ENCODE results near the gene DOCK3. TPM values are rescaled to one million over a fixed set of nuclear protein-coding genes. Genes with fewer than 3 reads are reported as not detected.

Gene DOCK3
- total and polyA plus RNA-seq, 2 of the 4 experiments (the other 2 are of a cell fraction): under 0.01 to 0.12 TPM

GRCh38 chr3:50645378-50645777 is 29.3 kb upstream of the DOCK3 start:
- Histone ChIP-seq H3K9me3 (ENCODE audit: control insufficient read depth, insufficient read depth, low read length) (no peaks in the 10 kb centered on the region), H3K23ac (ENCODE audit: low read depth, low read length) (no peak overlapping the region), H2BK5ac (ENCODE audit: low read depth, low read length, poor library complexity, severe bottlenecking) (no peak overlapping the region), H3K27me3 (ENCODE audit: control insufficient read depth, insufficient read depth, low read length) (no peaks in the 10 kb centered on the region), H3K27ac (ENCODE audit: insufficient read depth, low read length) (no peak overlapping the region), H3K36me3 (ENCODE audit: control insufficient read depth, insufficient read depth, low read length) (peaks cover 6% of the 10 kb centered on the region), H3K4ac (ENCODE audit: low read depth, low read length) (no peak overlapping the region), H3K9me1 (ENCODE audit: insufficient read depth, low read length) (no peaks in the 10 kb centered on the region), H4K20me1 (ENCODE audit: insufficient read depth, low read length) (no peaks in the 10 kb centered on the region; the same call in 1 of the 2 replicates), H2BK20ac (ENCODE audit: low read depth, low read length) (no peak overlapping the region), H4K8ac (ENCODE audit: low read depth in 2 of 2, low read length in 2 of 2) (no peak overlapping the region), H4K91ac (ENCODE audit: insufficient read depth, low read depth, low read length) (no peak overlapping the region), H3K4me2 (ENCODE audit: low read depth, low read length) (no peak overlapping the region), H3K56ac (ENCODE audit: extremely low read depth, insufficient read depth, low read length) (no peak overlapping the region), H2BK15ac (ENCODE audit: low read depth, low read length) (no peak overlapping the region), H3K9ac (ENCODE audit: low read depth, low read length) (no peak overlapping the region), H3K14ac (replicated peaks; ENCODE audit: low read depth, low read length) (no peak overlapping the region), H2AK5ac (ENCODE audit: low read depth, low read length) (no peak overlapping the region), H3K4me3 (ENCODE audit: insufficient read depth, low read depth, low read length) (no peak overlapping the region), H2AK9ac (replicated peaks; ENCODE audit: low read depth, low read length, poor library complexity) (no peak overlapping the region), H2AFZ (replicated peaks; ENCODE audit: low read length, poor library complexity) (no peak overlapping the region), H3K4me1 (ENCODE audit: control insufficient read depth, insufficient read depth, low read length) (no peaks in the 10 kb centered on the region), H2BK120ac (ENCODE audit: low read depth, low read length) (no peak overlapping the region), H4K5ac (ENCODE audit: low read depth, low read length) (no peak overlapping the region), H3K18ac (ENCODE audit: low read depth, low read length) (no peak overlapping the region), H3K79me1 (ENCODE audit: low read depth in 1 of 2, low read length in 2 of 2) (no peaks in the 10 kb centered on the region)
- ATAC-seq (ENCODE audit: low read depth): no peak
- CTCF ChIA-PET: no interaction called here
- TF ChIP-seq RFX5 (IDR thresholded peaks at IDR 0.05; ENCODE audit: low read depth, low read length) (no peak), SMC3 (IDR thresholded peaks at IDR 0.05; ENCODE audit: low read depth, low read length) (no peak), BHLHE40 (IDR thresholded peaks at IDR 0.05; ENCODE audit: low read depth, low read length) (no peak), USF2 (IDR thresholded peaks at IDR 0.05; ENCODE audit: low read depth, low read length) (no peak), POLR2A (IDR thresholded peaks at IDR 0.05; ENCODE audit: low read depth, low read length) (no peak), RAD21 (IDR thresholded peaks at IDR 0.05; ENCODE audit: low read length) (no peak), ELK1 (IDR thresholded peaks at IDR 0.05; ENCODE audit: borderline replicate concordance, low read depth, low read length) (no peak), RCOR1 (IDR thresholded peaks at IDR 0.05; ENCODE audit: insufficient replicate concordance, low read length) (no peak), FOS (IDR thresholded peaks at IDR 0.05; ENCODE audit: low read depth, low read length) (no peak), MAZ (IDR thresholded peaks at IDR 0.05; ENCODE audit: borderline replicate concordance, low read depth, low read length) (no peak), CEBPB (IDR thresholded peaks at IDR 0.05; ENCODE audit: low read depth, low read length) (no peak), MXI1 (IDR thresholded peaks at IDR 0.05; ENCODE audit: borderline replicate concordance, low read depth, low read length) (no peak), CTCF (conservative IDR thresholded peaks at IDR 0.05; ENCODE audit: low read depth, low read length) (no peak), CHD1 (IDR thresholded peaks at IDR 0.05; ENCODE audit: low read depth, low read length) (no peak)
- in situ Hi-C loops (cut with MboI; ENCODE audit: low sequenced_read_pairs) (no loop called here), dilution Hi-C loops (cut with HindIII; ENCODE audit: low sequenced_read_pairs, unreplicated experiment) (no loop called here), intact Hi-C loops (cut with micrococcal nuclease) (no loop called here)
- no TSS peak for BruUV-seq (replicated peaks)
- DNase-seq: no peak
- POLR2A ChIA-PET (ENCODE audit: unreplicated experiment): no interaction called here
- 80% methylated on average over 1 of the region's 2 CpGs; no CpG with 5 or more reads in 1 of the 2 experiments for WGBS, 2 experiments (ENCODE audit: extremely low coverage in 2 of 2, insufficient read length in 1 of 2)

All from IMR-90 (cell line).